ENCODE results near the gene INPP5F.
A peak's percentile ranks its signal among the peaks of the same experiment; 100 is the strongest.
"Not testable (repeated sequence)": the region's sequence is repeated elsewhere in the genome, so short reads cannot be mapped to it uniquely, and the experiment has no call there.

The INPP5F gene

GRCh38 chr10:119762035-119762434 lies 36.2 kb downstream of the INPP5F start:
- H3K9me3 Mint-ChIP-seq = no peaks in the 10 kb centered on the region
- H3K4me1 Mint-ChIP-seq = peaks cover 3 to 35% of the 10 kb centered on the region in 2 donors
- ATAC-seq (replicated peaks) (no peak), DNase-seq (no peak)
- no peaks in the 10 kb centered on the region for H3K27me3 Mint-ChIP-seq
- H3K36me3 Mint-ChIP-seq = peaks cover 33 to 57% of the 10 kb centered on the region in 2 donors
- H3K4me3 Mint-ChIP-seq = no peak overlapping the region
- no peak overlapping the region for H3K27ac Mint-ChIP-seq

- H3K4me1 Mint-ChIP-seq = peaks cover 3 to 31% of the 10 kb centered on the region in 2 donors
- peaks cover 30 to 50% of the 10 kb centered on the region in 2 donors for H3K36me3 Mint-ChIP-seq
- H3K27ac Mint-ChIP-seq = peak overlapping the region; percentile 15
- DNase-seq (no peak), ATAC-seq (replicated peaks) (no peak)
- no peak overlapping the region for H3K4me3 Mint-ChIP-seq
- no peaks in the 10 kb centered on the region for H3K9me3 Mint-ChIP-seq
- H3K27me3 Mint-ChIP-seq = no peaks in the 10 kb centered on the region
Measured at GRCh38 chr10:119762805-119763798, 37.3 kb downstream of the INPP5F start.

- peaks cover 12 to 32% of the 10 kb centered on the region in 2 donors for H3K4me1 Mint-ChIP-seq
- DNase-seq = no peak
- H3K27ac Mint-ChIP-seq = no peak overlapping the region
- no peaks in the 10 kb centered on the region for H3K9me3 Mint-ChIP-seq
- H3K36me3 Mint-ChIP-seq = peaks cover 37 to 57% of the 10 kb centered on the region in 2 donors
- no peak for ATAC-seq (replicated peaks)
- no peaks in the 10 kb centered on the region for H3K27me3 Mint-ChIP-seq
- no peak overlapping the region for H3K4me3 Mint-ChIP-seq
Measured at GRCh38 chr10:119768455-119769094, 42.7 kb downstream of the INPP5F start.

GRCh38 chr10:119769886-119770285 lies 44.0 kb downstream of the INPP5F start:
- ATAC-seq (replicated peaks) = no peak
- H3K27ac Mint-ChIP-seq = peak overlapping the region; percentile 3

GRCh38 chr10:119770928-119771327 lies 45.1 kb downstream of the INPP5F start:
- no peak overlapping the region for H3K4me3 Mint-ChIP-seq
- H3K36me3 Mint-ChIP-seq = peaks cover 28 to 51% of the 10 kb centered on the region in 2 donors
- peaks cover 20 to 31% of the 10 kb centered on the region in 2 donors for H3K4me1 Mint-ChIP-seq
- ATAC-seq (replicated peaks) (no peak), DNase-seq (no peak)
- no peaks in the 10 kb centered on the region for H3K9me3 Mint-ChIP-seq
- no peaks in the 10 kb centered on the region for H3K27me3 Mint-ChIP-seq
- H3K27ac Mint-ChIP-seq = no peak overlapping the region

More at GRCh38 chr10:119769886-119770285, 44.0 kb downstream of the INPP5F start:
- H3K9me3 Mint-ChIP-seq = no peaks in the 10 kb centered on the region
- no peak overlapping the region for H3K4me3 Mint-ChIP-seq
- H3K27me3 Mint-ChIP-seq = no peaks in the 10 kb centered on the region
- no peak for DNase-seq
- peaks cover 27 to 51% of the 10 kb centered on the region in 2 donors for H3K36me3 Mint-ChIP-seq
- H3K4me1 Mint-ChIP-seq = peaks cover 13 to 23% of the 10 kb centered on the region in 2 donors

GRCh38 chr10:119772334-119772733 lies 46.5 kb downstream of the INPP5F start:
- peak overlapping the region; percentile 65 for H3K27ac Mint-ChIP-seq
- DNase-seq = no peak
- H3K9me3 Mint-ChIP-seq = no peaks in the 10 kb centered on the region
- no peaks in the 10 kb centered on the region for H3K27me3 Mint-ChIP-seq
- peaks cover 28 to 48% of the 10 kb centered on the region in 2 donors for H3K36me3 Mint-ChIP-seq
- H3K4me3 Mint-ChIP-seq = no peak overlapping the region
- peaks cover 20 to 21% of the 10 kb centered on the region in 2 donors for H3K4me1 Mint-ChIP-seq
- ATAC-seq (replicated peaks) = no peak

- not testable (repeated sequence) for H3K27me3 Mint-ChIP-seq; H3K9me3 Mint-ChIP-seq; DNase-seq; H3K27ac Mint-ChIP-seq; ATAC-seq (replicated peaks); H3K4me3 Mint-ChIP-seq
- peaks cover 28 to 48% of the 10 kb centered on the region in 2 donors for H3K36me3 Mint-ChIP-seq
- peaks cover 20 to 21% of the 10 kb centered on the region in 2 donors for H3K4me1 Mint-ChIP-seq
Measured at GRCh38 chr10:119773041-119773440, 47.2 kb downstream of the INPP5F start.

GRCh38 chr10:119775529-119775928 lies 49.7 kb downstream of the INPP5F start:
- Mint-ChIP-seq H3K36me3 (peaks cover 21 to 42% of the 10 kb centered on the region in 2 donors), H3K9me3 (no peaks in the 10 kb centered on the region), H3K27me3 (no peaks in the 10 kb centered on the region), H3K27ac (peak overlapping the region; percentile 31), H3K4me1 (peaks cover 18 to 24% of the 10 kb centered on the region in 2 donors), H3K4me3 (no peak overlapping the region)
- ATAC-seq (replicated peaks) (peak in 1 of 2 donors; percentile 58), DNase-seq (no peak)

GRCh38 chr10:119776536-119776935 lies 50.7 kb downstream of the INPP5F start:
- H3K4me1 Mint-ChIP-seq = peaks cover 19 to 29% of the 10 kb centered on the region in 2 donors
- H3K36me3 Mint-ChIP-seq = peaks cover 25 to 44% of the 10 kb centered on the region in 2 donors
- H3K27me3 Mint-ChIP-seq = no peaks in the 10 kb centered on the region
- ATAC-seq (replicated peaks) (no peak), DNase-seq (no peak)
- H3K27ac Mint-ChIP-seq = no peak overlapping the region
- H3K9me3 Mint-ChIP-seq = no peaks in the 10 kb centered on the region
- no peak overlapping the region for H3K4me3 Mint-ChIP-seq

- no peak for ATAC-seq (replicated peaks)
- H3K27me3 Mint-ChIP-seq = no peaks in the 10 kb centered on the region
- H3K27ac Mint-ChIP-seq = no peak overlapping the region
Measured at GRCh38 chr10:119777686-119778085, 51.8 kb downstream of the INPP5F start.

GRCh38 chr10:119778776-119779445 lies 53.1 kb downstream of the INPP5F start:
- Mint-ChIP-seq H3K9me3 (no peaks in the 10 kb centered on the region), H3K4me1 (peaks cover 22 to 46% of the 10 kb centered on the region in 2 donors), H3K27ac (peak overlapping the region; percentile 15), H3K27me3 (no peaks in the 10 kb centered on the region), H3K36me3 (peaks cover 24 to 45% of the 10 kb centered on the region in 2 donors), H3K4me3 (no peak overlapping the region)
- DNase-seq (no peak), ATAC-seq (replicated peaks) (no peak)

More at GRCh38 chr10:119777686-119778085, 51.8 kb downstream of the INPP5F start:
- Mint-ChIP-seq H3K4me1 (peaks cover 24 to 41% of the 10 kb centered on the region in 2 donors), H3K36me3 (peaks cover 30 to 46% of the 10 kb centered on the region in 2 donors), H3K4me3 (no peak overlapping the region), H3K9me3 (no peaks in the 10 kb centered on the region)
- no peak for DNase-seq

GRCh38 chr10:119780879-119781480 lies 55.1 kb downstream of the INPP5F start:
- H3K4me3 Mint-ChIP-seq = no peak overlapping the region
- peaks cover 30 to 52% of the 10 kb centered on the region in 2 donors for H3K36me3 Mint-ChIP-seq
- peak overlapping the region; percentile 9 for H3K27ac Mint-ChIP-seq
- no peaks in the 10 kb centered on the region for H3K9me3 Mint-ChIP-seq
- DNase-seq (no peak), ATAC-seq (replicated peaks) (no peak)
- no peaks in the 10 kb centered on the region for H3K27me3 Mint-ChIP-seq
- H3K4me1 Mint-ChIP-seq = peaks cover 27 to 58% of the 10 kb centered on the region in 2 donors

- Mint-ChIP-seq H3K4me3 (no peak overlapping the region), H3K9me3 (no peaks in the 10 kb centered on the region), H3K36me3 (peaks cover 33 to 52% of the 10 kb centered on the region in 2 donors), H3K27ac (peak overlapping the region; percentile 9), H3K27me3 (no peaks in the 10 kb centered on the region), H3K4me1 (peaks cover 28 to 60% of the 10 kb centered on the region in 2 donors)
- no peak for DNase-seq
- ATAC-seq (replicated peaks) = no peak
Measured at GRCh38 chr10:119781498-119781897, 55.6 kb downstream of the INPP5F start.
